Upper lobe of left lung (tissue), 6 donors: ENCODE measurements around the gene PRM1. TPM values are rescaled to one million over a fixed set of nuclear protein-coding genes. Genes with fewer than 3 reads are reported as not detected.
A peak's percentile ranks its signal among the peaks of the same experiment; 100 is the strongest.

Experiments used
- ATAC-seq, 2 donors: fragments of 200-7000 bp; cut with Tn5 transposase; one replicate each; pipeline ENCODE4 v1.9.1; 2022; ENCODE audit warnings: mild to moderate bottlenecking in 2 of 2, moderate library complexity in 2 of 2; ENCODE audit not compliant: low FRiP score in 2 of 2
- DNase-seq, 2 donors: peaks; one replicate each; pipeline ENCODE4 v3.0.0-alpha.2; 2019 to 2020
- H3K27ac ChIP-seq, 4 donors: fragments of 200-600 bp; sonication (generic); one replicate each; pipeline ENCODE4 v1.5.1; 2016 to 2019
- H3K27me3 ChIP-seq, 4 donors: fragments of 200-600 bp; sonication (generic); one replicate each; pipeline ENCODE4 v1.5.1; 2017 to 2019
- H3K36me3 ChIP-seq, 4 donors: fragments of 200-600 bp; sonication (generic); one replicate each; pipeline ENCODE4 v1.5.1; 2016 to 2019
- H3K4me1 ChIP-seq, 4 donors: fragments of 200-600 bp; sonication (generic); one replicate each; pipeline ENCODE4 v1.5.1; 2018 to 2019
- H3K4me3 ChIP-seq, 4 donors: fragments of 200-600 bp; sonication (generic); one replicate each; pipeline ENCODE4 v1.5.1; 2017 to 2019; ENCODE audit warnings: mild to moderate bottlenecking in 2 of 4, moderate library complexity in 1 of 4
- H3K9me3 ChIP-seq, 4 donors: fragments of 200-600 bp; sonication (generic); one replicate each; pipeline ENCODE4 v1.5.1; 2018 to 2019
- CTCF ChIP-seq, 6 experiments: fragments of 450-650 bp in 4 of 6; fragments of 200-600 bp in 2 of 6; sonication (generic) in 2 of 6; IDR thresholded peaks; one replicate each; pipeline ENCODE4 v1.5.1; 2016 to 2019; ENCODE audit warnings: antibody characterized with exemption in 6 of 6
- EP300 ChIP-seq, 4 donors: sonication (generic); formaldehyde crosslinking; IDR thresholded peaks; one replicate each; pipeline ENCODE4 v1.5.1; 2017; ENCODE audit warnings: antibody characterized with exemption in 4 of 4, control low read depth in 2 of 4
- POLR2A ChIP-seq, 4 donors: fragments of 450-650 bp; IDR thresholded peaks; one replicate each; pipeline ENCODE4 v1.5.1; 2016 to 2017; ENCODE audit warnings: antibody characterized with exemption in 4 of 4, mild to moderate bottlenecking in 2 of 4
- POLR2AphosphoS5 ChIP-seq, 2 donors: sonication (generic); formaldehyde crosslinking; IDR thresholded peaks; one replicate each; pipeline ENCODE4 v1.5.1; 2017; ENCODE audit warnings: antibody characterized with exemption in 2 of 2
- WGBS, 2 donors: methylation state at CpG; one replicate each; pipeline ENCODE4 v1.1.5; 2017 to 2018; 5-methylcytosine and 5-hydroxymethylcytosine counted together
- total RNA-seq, 6 donors: library from RNA; depleted of rRNA in 4 of 6; stranded (reverse); fragments of >200 nt in 4 of 6; gene quantifications; one replicate each; pipeline versions ENCODE4 v1.1.0 to v1.2.1, GENCODE V29; 2016 to 2021
- donor health status: DM: no; HTN: no; CAD: no; lungs with moderate emphysema.
- donor health status: DM: no; HTN: yes; CAD: no; lungs with severe emphysema.

The PRM1 gene
- total RNA-seq, 6 donors from 2014 or later, result not detected

GRCh38 chr16:11272484-11272883, 8.6 kb downstream of the PRM1 start:
- Histone ChIP-seq H3K27me3 (no peaks in the 10 kb centered on the region), H3K27ac (no peak overlapping the region), H3K9me3 (no peaks in the 10 kb centered on the region), H3K36me3 (no peaks in the 10 kb centered on the region), H3K4me3 (no peak overlapping the region), H3K4me1 (no peaks in the 10 kb centered on the region)
- 70 to 84% methylated on average over 2 to 6 of the region's 6 CpGs for WGBS, 2 donors
- no peak for DNase-seq
- no peak for ATAC-seq
- TF ChIP-seq POLR2AphosphoS5 (IDR thresholded peaks at IDR 0.05) (no peak), EP300 (IDR thresholded peaks at IDR 0.05) (no peak), POLR2A (IDR thresholded peaks at IDR 0.05) (no peak)

GRCh38 chr16:11271610-11272009, 9.5 kb downstream of the PRM1 start:
- H3K27ac ChIP-seq, result no peak overlapping the region
- H3K4me1 ChIP-seq, result no peaks in the 10 kb centered on the region
- WGBS, 2 donors, result 91 to 95% methylated on average over 10 of the region's 10 CpGs
- no peaks in the 10 kb centered on the region for H3K36me3 ChIP-seq
- no peaks in the 10 kb centered on the region for H3K27me3 ChIP-seq
- DNase-seq (peak in 1 of 2 donors; percentile 37), ATAC-seq (no peak)
- H3K9me3 ChIP-seq, result no peaks in the 10 kb centered on the region
- H3K4me3 ChIP-seq, result no peak overlapping the region
- TF ChIP-seq POLR2AphosphoS5 (IDR thresholded peaks at IDR 0.05), result no peak
- TF ChIP-seq EP300 (IDR thresholded peaks at IDR 0.05), result no peak
- no peak for TF ChIP-seq POLR2A (IDR thresholded peaks at IDR 0.05)
- TF ChIP-seq CTCF (IDR thresholded peaks at IDR 0.05), result no peak

DNA sequence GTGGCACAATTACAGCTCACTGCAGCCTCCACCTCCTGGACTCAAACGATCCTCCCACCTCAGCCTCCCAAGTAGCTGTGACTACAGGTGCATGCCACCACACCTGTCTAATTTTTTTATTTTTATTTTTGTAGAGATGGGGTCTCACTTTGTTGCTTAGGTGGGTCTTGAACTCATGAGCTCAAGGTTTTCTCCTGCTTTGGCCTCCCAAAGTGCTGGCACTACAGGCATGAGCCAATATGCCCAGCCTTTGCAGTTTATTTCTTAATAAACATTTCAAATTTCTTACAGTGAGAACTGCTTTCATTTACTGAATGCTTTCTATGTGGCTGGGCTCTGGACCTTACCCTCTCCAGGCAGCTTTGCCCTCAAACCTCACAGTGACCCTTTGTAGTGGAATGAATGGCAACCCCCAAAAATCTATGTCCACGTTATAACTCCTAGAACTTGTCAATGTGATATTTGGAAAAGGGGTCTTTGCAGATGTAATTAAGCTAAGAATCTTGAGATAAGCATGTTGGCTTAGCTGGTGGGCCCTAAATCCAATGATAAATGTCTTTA, 10.4 kb downstream of the PRM1 start:
- H3K4me3 ChIP-seq, result no peak overlapping the region
- ATAC-seq (no peak), DNase-seq (no peak)
- H3K27me3 ChIP-seq, result no peaks in the 10 kb centered on the region
- H3K9me3 ChIP-seq, result no peaks in the 10 kb centered on the region
- TF ChIP-seq POLR2A (IDR thresholded peaks at IDR 0.05), result no peak
- WGBS, 2 donors, result 93 to 94% methylated on average over 2 of the region's 2 CpGs
- peaks cover 0 to 1% (median 0%) of the 10 kb centered on the region in 4 donors for H3K4me1 ChIP-seq
- no peak overlapping the region for H3K27ac ChIP-seq
- no peaks in the 10 kb centered on the region for H3K36me3 ChIP-seq

- no peak within 1 kb of the TSS for H3K4me3 ChIP-seq
- H3K4me1 ChIP-seq, result peaks cover 0 to 8% (median 3%) of the 10 kb centered on the region in 4 donors
- DNase-seq, result peak in 1 of 2 donors; percentile 40
- ATAC-seq, result no peak
- H3K27me3 ChIP-seq, result no peaks in the 10 kb centered on the region
- no peaks in the 10 kb centered on the region for H3K36me3 ChIP-seq
- TF ChIP-seq POLR2AphosphoS5 (IDR thresholded peaks at IDR 0.05) (no peak), CTCF (IDR thresholded peaks at IDR 0.05) (no peak), EP300 (IDR thresholded peaks at IDR 0.05) (no peak), POLR2A (IDR thresholded peaks at IDR 0.05) (no peak)
- no peaks in the 10 kb centered on the region for H3K9me3 ChIP-seq
- WGBS, 2 donors, result 94 to 96% methylated on average over 10 to 11 of the region's 11 CpGs
- H3K27ac ChIP-seq, result no peak within 1 kb of the TSS
Observed at GRCh38 chr16:11268921-11269375, 12.2 kb downstream of the PRM1 start, which contains the start of gene TNP2. TSS of gene TNP2 (minus strand) at chr16:11269325. CDS start at chr16:11269262, 63 bp downstream.

DNA sequence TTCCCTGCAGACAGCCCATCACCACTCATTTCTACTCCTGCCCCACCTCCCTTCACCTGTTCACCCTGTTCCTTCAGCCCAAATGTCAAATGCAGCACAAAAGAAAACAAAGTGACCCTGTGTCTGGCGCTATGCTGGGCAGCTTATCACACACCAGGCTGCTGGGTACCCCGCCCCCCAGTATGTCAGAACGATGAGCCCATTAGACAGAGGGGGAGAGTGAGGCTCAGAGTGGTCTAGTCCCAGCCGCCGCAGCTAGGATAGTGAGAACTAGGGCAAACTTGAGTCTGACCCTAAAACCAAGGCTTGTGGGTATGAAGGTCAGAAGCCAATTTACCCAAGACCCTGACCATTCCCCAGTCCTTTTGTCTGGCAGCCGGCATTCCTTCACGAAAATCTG, 16.0 kb downstream of the PRM1 start:
- no peaks in the 10 kb centered on the region for H3K27me3 ChIP-seq
- WGBS, 2 donors, result 85 to 96% methylated on average over 7 of the region's 7 CpGs
- H3K27ac ChIP-seq, result peak overlapping the region in 1 of 4 donors; percentile 26
- TF ChIP-seq CTCF (IDR thresholded peaks at IDR 0.05) (no peak), EP300 (IDR thresholded peaks at IDR 0.05) (no peak), POLR2A (IDR thresholded peaks at IDR 0.05) (no peak), POLR2AphosphoS5 (IDR thresholded peaks at IDR 0.05) (no peak)
- DNase-seq (no peak), ATAC-seq (no peak)
- H3K4me1 ChIP-seq, result peaks cover 0 to 8% (median 3%) of the 10 kb centered on the region in 4 donors
- H3K36me3 ChIP-seq, result no peaks in the 10 kb centered on the region
- H3K9me3 ChIP-seq, result no peaks in the 10 kb centered on the region
- no peak overlapping the region for H3K4me3 ChIP-seq
